Epithelial cell of esophagus (primary cell): ENCODE measurements around the gene MRPL53.
A peak's percentile ranks its signal among the peaks of the same experiment; 100 is the strongest.

Experiments
- DNase-seq: peaks from one replicate; pipeline ENCODE4 v3.0.0; 2010; ENCODE audit warnings: low read depth
- H3K4me3 ChIP-seq: 2 replicates; pipeline ENCODE4 v1.5.1; 2011; ENCODE audit warnings: mild to moderate bottlenecking, low read length, control low read depth
- CTCF ChIP-seq: IDR thresholded peaks from 2 replicates; pipeline ENCODE4 v1.5.1; 2011; ENCODE audit warnings: low read depth, mild to moderate bottlenecking, low read length, control low read depth, inconsistent platforms; ENCODE audit not compliant: insufficient read depth; ENCODE audit errors: missing control alignments

MRPL53 gene

GRCh38 chr2:74472086-74472944, at the start of gene MRPL53:
MRPL53 (minus strand) TSS chr2:74472680; CDS start chr2:74472660, 20 bp downstream.
- DNase-seq: peak; percentile 95
- H3K4me3 ChIP-seq: peak within 1 kb of the TSS; percentile 75
- no peak for TF ChIP-seq CTCF

- no peak for TF ChIP-seq CTCF
- no peak for DNase-seq
- no peak overlapping the region for H3K4me3 ChIP-seq
Measured at GRCh38 chr2:74516650-74517049, 44.2 kb upstream of the MRPL53 start.

GRCh38 chr2:74515981-74516633, 43.6 kb upstream of the MRPL53 start:
- TF ChIP-seq CTCF: no peak
- DNase-seq: peak; percentile 54
- H3K4me3 ChIP-seq: no peak overlapping the region

GRCh38 chr2:74515271-74515980, 42.9 kb upstream of the MRPL53 start:
- H3K4me3 ChIP-seq: no peak overlapping the region
- no peak for DNase-seq
- TF ChIP-seq CTCF: no peak

- DNase-seq: peak; percentile 28
- no peak within 1 kb of the TSS for H3K4me3 ChIP-seq
Measured at GRCh38 chr2:74514368-74515270, 42.1 kb upstream of the MRPL53 start, which contains the start of gene TLX2. TLX2 (plus strand) TSS chr2:74514450; CDS start chr2:74514807, 357 bp downstream.

More at GRCh38 chr2:74514368-74515270, 42.1 kb upstream of the MRPL53 start, which contains the start of gene TLX2:
- no peak for TF ChIP-seq CTCF
